ENCODE data around the gene HDAC3. TPM values are rescaled to one million over a fixed set of nuclear protein-coding genes. Genes with fewer than 3 reads are reported as not detected.
"Not testable (repeated sequence)": the region's sequence is repeated elsewhere in the genome, so short reads cannot be mapped to it uniquely, and the experiment has no call there.

Gene HDAC3
- total RNA-seq, 1 experiment from 2014 or later: 45.2 TPM

GRCh38 chr5:141617128-141617527, 19.5 kb downstream of the HDAC3 start:
- in situ Hi-C loops (cut with HindIII; ENCODE audit: low pct_unique_long_range_greater_than_20kb, low sequenced_read_pairs): no loop called here
- no peak for DNase-seq (ENCODE audit: low read depth, low spot score)

DNA sequence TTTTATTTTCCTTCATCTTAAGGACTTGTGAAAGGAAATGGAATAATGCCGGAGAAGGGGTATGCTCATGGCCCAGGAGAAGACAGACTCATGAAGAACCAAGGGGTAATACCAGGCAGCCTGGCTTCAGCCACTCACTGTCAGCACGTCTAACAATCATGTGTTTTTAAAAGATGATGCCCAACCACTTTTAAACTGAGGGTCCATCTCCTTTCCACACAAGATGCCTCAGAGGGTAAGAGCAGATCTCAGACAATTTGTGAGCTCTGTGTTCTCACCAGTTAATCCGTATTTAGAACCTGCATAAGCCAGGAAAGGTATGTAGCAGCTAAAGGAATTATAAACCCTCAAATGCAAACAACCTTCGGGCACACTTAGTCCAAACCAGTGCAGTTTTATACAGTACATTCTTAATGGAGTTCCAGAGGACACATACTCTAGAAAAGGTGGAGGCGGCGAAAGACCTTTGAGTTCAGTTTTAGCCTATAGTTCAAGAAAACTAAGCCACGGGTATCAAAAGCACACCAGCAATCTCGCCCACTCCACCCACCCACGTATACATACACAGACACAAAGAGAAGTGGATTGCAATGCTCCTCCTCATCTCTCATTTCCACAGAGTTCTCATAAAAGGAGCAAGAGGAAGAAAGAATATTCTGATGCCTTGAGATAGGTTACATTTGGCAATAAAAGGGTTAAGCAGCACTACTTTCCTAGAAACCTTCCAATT, 20.5 kb downstream of the HDAC3 start:
- in situ Hi-C loops (cut with HindIII; ENCODE audit: low pct_unique_long_range_greater_than_20kb, low sequenced_read_pairs): no loop called here
- no peak for DNase-seq (ENCODE audit: low read depth, low spot score)

GRCh38 chr5:141613344-141613743, 23.3 kb downstream of the HDAC3 start:
- DNase-seq (ENCODE audit: low read depth, low spot score): no peak
- in situ Hi-C loops (cut with HindIII; ENCODE audit: low pct_unique_long_range_greater_than_20kb, low sequenced_read_pairs): no loop called here

DNA sequence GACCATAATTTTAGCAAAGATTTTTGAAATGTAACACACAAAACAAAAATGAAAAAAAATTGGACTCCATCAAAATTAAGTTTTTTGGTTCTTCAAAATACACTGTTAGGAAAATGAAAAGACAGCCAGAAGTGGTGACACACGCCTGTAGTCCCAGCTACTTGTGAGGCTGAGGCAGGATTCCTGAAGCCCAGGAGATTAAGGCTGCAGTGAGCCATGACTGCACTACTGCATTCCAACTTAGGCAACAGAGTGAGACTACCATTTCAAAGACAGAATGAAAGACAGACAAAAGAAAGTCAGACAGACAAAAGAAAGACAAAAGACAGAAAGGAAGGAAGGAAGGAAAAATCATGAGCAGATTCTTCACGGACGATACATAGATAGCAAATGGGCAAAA, 25.4 kb downstream of the HDAC3 start:
- in situ Hi-C loops (cut with HindIII; ENCODE audit: low pct_unique_long_range_greater_than_20kb, low sequenced_read_pairs): no loop called here
- no peak for DNase-seq (ENCODE audit: low read depth, low spot score)

DNA sequence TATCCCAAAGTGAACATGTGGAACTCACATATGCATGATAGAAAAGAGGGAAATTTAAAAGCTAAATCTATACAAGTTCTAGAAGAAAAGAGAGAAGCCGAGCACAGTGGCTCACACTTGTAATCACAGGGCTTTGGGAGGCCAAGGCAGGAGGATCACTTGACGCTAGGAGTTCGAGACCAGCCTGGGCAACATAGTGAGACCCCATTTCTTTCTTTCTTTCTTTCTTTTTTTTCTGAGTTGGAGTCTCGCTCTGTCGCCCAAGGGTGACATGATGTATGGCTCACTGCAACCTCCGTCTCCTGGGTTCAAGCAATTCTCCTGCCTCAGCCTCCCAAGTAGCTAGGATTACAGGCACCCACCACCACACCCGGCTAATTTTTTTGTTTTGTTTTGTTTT, 26.7 kb downstream of the HDAC3 start:
- in situ Hi-C loops (cut with HindIII; ENCODE audit: low pct_unique_long_range_greater_than_20kb, low sequenced_read_pairs); DNase-seq (ENCODE audit: low read depth, low spot score): not testable (repeated sequence)

- in situ Hi-C loops (cut with HindIII; ENCODE audit: low pct_unique_long_range_greater_than_20kb, low sequenced_read_pairs): no loop called here
- DNase-seq (ENCODE audit: low read depth, low spot score): no peak
Observed at GRCh38 chr5:141609044-141609443, 27.6 kb downstream of the HDAC3 start.

DNA sequence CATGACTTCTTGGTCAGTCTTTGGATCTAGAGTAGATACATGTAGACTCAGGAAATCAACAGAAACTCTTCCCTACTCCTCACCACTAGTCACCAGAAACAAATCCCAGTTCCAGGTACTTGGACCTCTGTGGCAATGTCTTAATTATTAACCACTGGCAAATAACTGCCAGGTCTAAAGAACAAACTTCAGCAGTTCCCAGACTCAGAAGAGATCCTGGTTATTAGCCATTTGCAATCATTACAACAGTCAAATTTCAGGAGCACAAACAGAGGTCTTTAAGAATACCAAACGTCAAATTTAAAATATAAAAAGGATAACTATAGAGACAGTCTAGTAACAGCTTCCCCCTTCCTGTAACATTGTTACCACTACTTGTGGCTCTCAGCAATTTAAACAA, 28.1 kb downstream of the HDAC3 start:
- in situ Hi-C loops (cut with HindIII; ENCODE audit: low pct_unique_long_range_greater_than_20kb, low sequenced_read_pairs): no loop called here
- no peak for DNase-seq (ENCODE audit: low read depth, low spot score)

DNA sequence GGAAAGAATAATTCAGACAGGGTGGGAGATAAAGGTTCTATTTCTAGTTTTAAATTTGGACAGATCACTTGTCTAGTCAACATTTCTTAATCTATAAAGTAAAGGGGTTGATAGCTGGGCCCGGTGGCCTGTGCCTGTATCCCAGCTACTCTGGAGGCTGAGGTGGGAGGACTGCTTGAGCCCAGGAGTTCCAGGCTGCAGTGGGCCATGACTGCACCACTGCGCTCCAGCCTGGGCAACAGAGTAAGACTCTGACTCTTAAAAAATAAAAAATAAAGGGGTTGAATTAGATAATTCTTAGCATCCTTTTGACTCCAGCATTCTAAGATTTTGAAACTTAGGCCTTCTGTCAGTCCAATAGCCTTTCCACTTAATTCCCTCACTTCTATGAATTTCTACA, 28.6 kb downstream of the HDAC3 start:
- in situ Hi-C loops (cut with HindIII; ENCODE audit: low pct_unique_long_range_greater_than_20kb, low sequenced_read_pairs): no loop called here
- DNase-seq (ENCODE audit: low read depth, low spot score): no peak

GRCh38 chr5:141605523-141606277, 30.9 kb downstream of the HDAC3 start:
- in situ Hi-C loops (cut with HindIII; ENCODE audit: low pct_unique_long_range_greater_than_20kb, low sequenced_read_pairs): no loop called here
- DNase-seq (ENCODE audit: low read depth, low spot score): no peak

DNA sequence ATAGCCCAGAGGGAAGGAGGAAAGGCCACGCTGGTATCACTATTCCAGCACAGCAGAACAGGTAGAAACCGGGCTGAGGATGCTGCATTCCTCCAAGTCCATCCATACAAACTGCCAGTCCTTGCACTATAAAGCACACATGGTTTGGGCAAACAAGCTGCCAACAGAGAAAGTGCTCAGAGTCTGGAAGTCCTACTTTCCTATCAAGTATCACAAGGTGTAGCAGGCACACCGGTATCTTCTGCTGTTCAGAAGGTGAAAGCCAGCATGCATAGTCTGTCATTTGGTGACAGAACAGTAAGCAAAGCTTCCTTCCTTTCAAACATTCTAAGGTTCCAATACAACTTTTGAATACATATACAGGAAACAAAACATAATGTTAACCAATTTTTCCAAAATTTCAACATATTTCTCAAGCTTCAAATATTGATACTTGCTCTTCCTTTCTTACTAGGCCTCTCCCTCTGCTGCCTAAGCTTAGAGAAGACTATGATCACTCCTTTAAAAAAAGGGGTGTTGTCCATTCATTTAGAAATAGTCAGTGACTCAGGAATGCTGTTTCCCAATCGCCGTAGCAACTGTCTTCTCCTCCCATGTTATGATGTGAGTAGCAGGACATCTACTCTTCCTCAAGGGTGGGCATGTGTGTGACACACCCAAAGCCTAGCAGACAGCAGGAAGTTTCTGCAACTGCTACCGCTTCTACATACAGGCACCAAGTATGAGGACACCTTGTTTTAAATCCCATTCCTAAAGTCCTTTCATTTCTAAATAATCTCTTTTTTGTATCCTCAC, 32.5 kb downstream of the HDAC3 start:
- peak; percentile 25 for DNase-seq (ENCODE audit: low read depth, low spot score)
- in situ Hi-C loops (cut with HindIII; ENCODE audit: low pct_unique_long_range_greater_than_20kb, low sequenced_read_pairs): no loop called here

GRCh38 chr5:141602606-141603005, 34.0 kb downstream of the HDAC3 start:
- no peak for DNase-seq (ENCODE audit: low read depth, low spot score)
- in situ Hi-C loops (cut with HindIII; ENCODE audit: low pct_unique_long_range_greater_than_20kb, low sequenced_read_pairs): no loop called here

GRCh38 chr5:141598391-141599345, 38.0 kb downstream of the HDAC3 start:
- DNase-seq (ENCODE audit: low read depth, low spot score): no peak
- in situ Hi-C loops (cut with HindIII; ENCODE audit: low pct_unique_long_range_greater_than_20kb, low sequenced_read_pairs): no loop called here

DNA sequence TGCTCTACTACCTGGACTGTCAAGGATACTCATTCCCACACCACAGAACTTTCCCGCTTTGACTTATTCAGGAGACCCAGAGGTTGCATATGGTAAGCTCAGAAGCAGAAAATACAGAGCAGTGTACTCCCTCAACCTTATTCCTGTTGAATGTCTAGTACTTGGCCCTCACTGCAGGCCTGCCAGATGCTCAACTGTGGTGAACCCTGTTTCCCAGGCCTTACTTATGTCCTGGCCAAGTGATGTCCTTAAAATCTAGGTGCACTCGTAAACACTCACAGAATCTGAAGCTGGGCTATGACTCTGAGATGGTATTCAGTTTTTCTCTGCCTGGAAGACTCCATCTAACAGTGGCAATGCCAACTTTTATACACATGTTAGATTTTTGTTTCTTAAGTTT, 38.8 kb downstream of the HDAC3 start:
- in situ Hi-C loops (cut with HindIII; ENCODE audit: low pct_unique_long_range_greater_than_20kb, low sequenced_read_pairs): no loop called here
- no peak for DNase-seq (ENCODE audit: low read depth, low spot score)

GRCh38 chr5:141597394-141597793, 39.3 kb downstream of the HDAC3 start:
- no peak for DNase-seq (ENCODE audit: low read depth, low spot score)
- in situ Hi-C loops (cut with HindIII; ENCODE audit: low pct_unique_long_range_greater_than_20kb, low sequenced_read_pairs): no loop called here

- no peak for DNase-seq (ENCODE audit: low read depth, low spot score)
Observed at GRCh38 chr5:141596867-141597266, 39.8 kb downstream of the HDAC3 start.

GRCh38 chr5:141590127-141590526, 46.5 kb downstream of the HDAC3 start:
- in situ Hi-C loops (cut with HindIII; ENCODE audit: low pct_unique_long_range_greater_than_20kb, low sequenced_read_pairs): no loop called here

More at GRCh38 chr5:141596867-141597266, 39.8 kb downstream of the HDAC3 start:
- in situ Hi-C loops (cut with HindIII; ENCODE audit: low pct_unique_long_range_greater_than_20kb, low sequenced_read_pairs): no loop called here

DNA sequence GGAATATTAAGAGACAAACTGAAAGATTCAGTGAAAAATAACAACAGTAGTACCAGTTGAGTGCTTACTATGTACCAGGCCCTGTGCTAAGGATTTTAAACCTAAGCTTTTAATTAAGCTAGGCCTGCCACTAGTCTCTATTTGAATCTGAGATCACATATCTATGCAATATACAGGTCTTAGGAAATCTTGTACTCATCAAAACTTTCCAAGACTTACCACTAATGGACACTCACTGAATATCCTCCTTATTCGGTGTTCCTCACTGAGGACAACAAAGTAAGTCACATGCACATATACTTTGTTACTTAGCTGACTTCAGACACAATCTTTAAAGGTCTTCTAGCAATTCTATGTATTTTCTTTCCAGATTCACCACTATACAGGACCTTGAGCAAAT, 50.4 kb downstream of the HDAC3 start:
- no peak for DNase-seq (ENCODE audit: low read depth, low spot score)
- in situ Hi-C loops (cut with HindIII; ENCODE audit: low pct_unique_long_range_greater_than_20kb, low sequenced_read_pairs): no loop called here

More at GRCh38 chr5:141590127-141590526, 46.5 kb downstream of the HDAC3 start:
- no peak for DNase-seq (ENCODE audit: low read depth, low spot score)

All from SK-MEL-5 (cell line).